T47D (cell line): ENCODE results near the gene IFNG-AS1.

Experiments
- DNase-seq, 2 experiments: peaks; one replicate each; pipeline versions ENCODE4 v3.0.0 to v3.0.0-alpha.2; 2011 to 2012; ENCODE audit warnings: low read depth in 1 of 2, low spot score in 1 of 2
- JUND ChIP-seq: IDR thresholded peaks from 2 replicates; pipeline ENCODE4 v1.6.1; 2012; ENCODE audit warnings: low read depth
- in situ Hi-C: cut with HindIII; loops from 2 replicates; pipeline ENCODE4 v1.10.0; 2016; ENCODE audit warnings: low sequenced_read_pairs, low pct_unique_long_range_greater_than_20kb

Gene IFNG-AS1

GRCh38 chr12:67969134-67969802 is 20.0 kb upstream of the IFNG-AS1 start:
- no peak for TF ChIP-seq JUND
- in situ Hi-C loops, result no loop called here
- no peak for DNase-seq

- DNase-seq, result no peak
- TF ChIP-seq JUND, result no peak
- in situ Hi-C loops, result no loop called here
Observed at GRCh38 chr12:67977668-67978067, 11.6 kb upstream of the IFNG-AS1 start.

- DNase-seq, result no peak
- in situ Hi-C loops, result no loop called here
- TF ChIP-seq JUND, result no peak
Observed at GRCh38 chr12:67980391-67980790, 8.9 kb upstream of the IFNG-AS1 start.

GRCh38 chr12:67981287-67982162 is 7.7 kb upstream of the IFNG-AS1 start:
- no peak for DNase-seq
- in situ Hi-C loops, result no loop called here
- TF ChIP-seq JUND, result no peak

- TF ChIP-seq JUND, result no peak
- DNase-seq, result no peak
- in situ Hi-C loops, result no loop called here
Observed at GRCh38 chr12:67982164-67982563, 7.1 kb upstream of the IFNG-AS1 start.

GRCh38 chr12:67986632-67987031 is 2.6 kb upstream of the IFNG-AS1 start:
- in situ Hi-C loops, result no loop called here
- no peak for TF ChIP-seq JUND
- no peak for DNase-seq

GRCh38 chr12:67988601-67989021 is 636 bp upstream of the IFNG-AS1 start:
- DNase-seq, result no peak
- no peak for TF ChIP-seq JUND
- in situ Hi-C loops, result no loop called here

- DNase-seq, result no peak
- TF ChIP-seq JUND, result no peak
- in situ Hi-C loops, result no loop called here
Observed at GRCh38 chr12:67991158-67991557, 1.9 kb downstream of the IFNG-AS1 start.

GRCh38 chr12:67993143-67993542 is 3.9 kb downstream of the IFNG-AS1 start:
- in situ Hi-C loops, result no loop called here
- no peak for DNase-seq
- TF ChIP-seq JUND, result no peak

GRCh38 chr12:67994046-67994445 is 4.8 kb downstream of the IFNG-AS1 start:
- no peak for DNase-seq
- in situ Hi-C loops, result no loop called here
- no peak for TF ChIP-seq JUND

GRCh38 chr12:67996347-67996746 is 7.1 kb downstream of the IFNG-AS1 start:
- no peak for TF ChIP-seq JUND
- no peak for DNase-seq
- in situ Hi-C loops, result no loop called here

- no peak for TF ChIP-seq JUND
- in situ Hi-C loops, result no loop called here
- DNase-seq, result no peak
Observed at GRCh38 chr12:67998379-67998778, 9.1 kb downstream of the IFNG-AS1 start.

- in situ Hi-C loops, result no loop called here
- TF ChIP-seq JUND, result no peak
- DNase-seq, result no peak
Observed at GRCh38 chr12:67999244-67999643, 10.0 kb downstream of the IFNG-AS1 start.
